IMR-90 (cell line): ENCODE data around the gene RPS26. TPM values are rescaled to one million over a fixed set of nuclear protein-coding genes. Genes with fewer than 3 reads are reported as not detected.
A peak's percentile ranks its signal among the peaks of the same experiment; 100 is the strongest.

Source experiments
- ATAC-seq: fragments of 200-7000 bp; cut with Tn5 transposase; 2 replicates; pipeline ENCODE4 v1.9.1; 2020; ENCODE audit warnings: low read depth, mild to moderate bottlenecking, moderate library complexity
- BruUV-seq: library from RNA; stranded (reverse); fragments of 400-500 nt; replicated peaks from 2 replicates; lab custom pipeline; 2021; lab: Mats Ljungman, UMichigan
- CTCF ChIA-PET: fragments of 300-600 bp; formaldehyde crosslinking; extraction: SDS; loops from one replicate; lab custom pipeline; 2021; ENCODE audit warnings: antibody characterized with exemption; lab: Yijun Ruan, JAX
- POLR2A ChIA-PET: fragments of 300-600 bp; sonication (Branson Sonifier 250); formaldehyde crosslinking; loops from one replicate; lab custom pipeline; 2022; ENCODE audit warnings: antibody characterized with exemption; ENCODE audit not compliant: unreplicated experiment; lab: Charles Lee
- DNase-seq: peaks from one replicate; pipeline ENCODE4 v3.0.0; 2013
- H2AFZ ChIP-seq: replicated peaks from 2 replicates; pipeline ENCODE3; 2013; ENCODE audit warnings: low read length, mild to moderate bottlenecking; ENCODE audit not compliant: poor library complexity
- H2AK5ac ChIP-seq: 2 replicates; pipeline ENCODE4 v1.6.1; 2013; ENCODE audit warnings: low read depth, low read length, inconsistent platforms
- H2AK9ac ChIP-seq: replicated peaks from 2 replicates; pipeline ENCODE3; 2013; ENCODE audit warnings: mild to moderate bottlenecking, low read depth, low read length, moderate library complexity; ENCODE audit not compliant: poor library complexity
- H2BK120ac ChIP-seq: 2 replicates; pipeline ENCODE4 v1.6.1; 2013; ENCODE audit warnings: low read depth, low read length, inconsistent platforms
- H2BK15ac ChIP-seq: 3 replicates; pipeline ENCODE4 v1.6.1; 2013; ENCODE audit warnings: low read depth, low read length, inconsistent platforms
- H2BK20ac ChIP-seq: 2 replicates; pipeline ENCODE4 v1.6.1; 2013; ENCODE audit warnings: low read depth, mild to moderate bottlenecking, inconsistent platforms, low read length, moderate library complexity
- H2BK5ac ChIP-seq: 2 replicates; pipeline ENCODE4 v1.6.1; 2013; ENCODE audit warnings: mild to moderate bottlenecking, low read depth, low read length, inconsistent platforms; ENCODE audit not compliant: poor library complexity, severe bottlenecking
- H3K14ac ChIP-seq: replicated peaks from 2 replicates; pipeline ENCODE4 v1.6.1; 2013; ENCODE audit warnings: low read depth, low read length, inconsistent platforms
- H3K18ac ChIP-seq: 2 replicates; pipeline ENCODE4 v1.6.1; 2013; ENCODE audit warnings: low read depth, low read length, control low read depth
- H3K23ac ChIP-seq: 2 replicates; pipeline ENCODE4 v1.6.1; 2013; ENCODE audit warnings: low read depth, low read length, inconsistent platforms
- H3K27ac ChIP-seq: 2 replicates; pipeline ENCODE4 v1.5.1; 2013; ENCODE audit warnings: mild to moderate bottlenecking, control low read depth, low read length; ENCODE audit not compliant: insufficient read depth
- H3K27me3 ChIP-seq: 2 replicates; pipeline ENCODE4 v1.6.1; 2013; ENCODE audit warnings: low read length; ENCODE audit not compliant: control insufficient read depth, insufficient read depth
- H3K36me3 ChIP-seq: 2 replicates; pipeline ENCODE4 v1.6.1; 2013; ENCODE audit warnings: low read length, mixed read lengths; ENCODE audit not compliant: control insufficient read depth, insufficient read depth
- H3K4ac ChIP-seq: 2 replicates; pipeline ENCODE4 v1.6.1; 2013; ENCODE audit warnings: low read depth, low read length, inconsistent platforms
- H3K4me1 ChIP-seq: 2 replicates; pipeline ENCODE4 v1.6.1; 2013; ENCODE audit warnings: low read length, mixed read lengths; ENCODE audit not compliant: control insufficient read depth, insufficient read depth
- H3K4me2 ChIP-seq: 2 replicates; pipeline ENCODE4 v1.6.1; 2013; ENCODE audit warnings: low read depth, mild to moderate bottlenecking, control low read depth, low read length, moderate library complexity
- H3K4me3 ChIP-seq: 2 replicates; pipeline ENCODE4 v1.5.1; 2013; ENCODE audit warnings: low read depth, mild to moderate bottlenecking, control low read depth, low read length, moderate library complexity; ENCODE audit not compliant: insufficient read depth
- H3K56ac ChIP-seq: 2 replicates; pipeline ENCODE4 v1.6.1; 2013; ENCODE audit warnings: low read length, inconsistent platforms; ENCODE audit not compliant: insufficient read depth; ENCODE audit errors: extremely low read depth
- H3K79me1 ChIP-seq, 2 experiments: 2 replicates each; pipeline ENCODE4 v1.6.1; 2013; ENCODE audit warnings: low read length in 2 of 2, inconsistent platforms in 1 of 2, low read depth in 1 of 2
- H3K9ac ChIP-seq: 2 replicates; pipeline ENCODE4 v1.6.1; 2013; ENCODE audit warnings: low read depth, low read length, control low read depth
- H3K9me1 ChIP-seq: 2 replicates; pipeline ENCODE4 v1.6.1; 2013; ENCODE audit warnings: low read length, inconsistent platforms; ENCODE audit not compliant: insufficient read depth
- H3K9me3 ChIP-seq: 2 replicates; pipeline ENCODE4 v1.6.1; 2013; ENCODE audit warnings: low read length; ENCODE audit not compliant: control insufficient read depth, insufficient read depth
- H4K20me1 ChIP-seq: 2 replicates; pipeline ENCODE4 v1.6.1; 2013; ENCODE audit warnings: low read length, inconsistent platforms; ENCODE audit not compliant: insufficient read depth
- H4K5ac ChIP-seq: 2 replicates; pipeline ENCODE4 v1.6.1; 2013; ENCODE audit warnings: mild to moderate bottlenecking, low read depth, low read length, control low read depth
- H4K8ac ChIP-seq, 2 experiments: 2 replicates each; pipeline ENCODE4 v1.6.1; 2013; ENCODE audit warnings: low read depth in 2 of 2, low read length in 2 of 2, control low read depth in 1 of 2, inconsistent platforms in 1 of 2
- H4K91ac ChIP-seq: 2 replicates; pipeline ENCODE4 v1.6.1; 2013; ENCODE audit warnings: low read depth, low read length, inconsistent platforms; ENCODE audit not compliant: insufficient read depth
- BHLHE40 ChIP-seq: fragments of 150-350 bp; IDR thresholded peaks from 2 replicates; pipeline ENCODE4 v1.6.1; 2016; ENCODE audit warnings: mild to moderate bottlenecking, low read depth, low read length
- CEBPB ChIP-seq: IDR thresholded peaks from 2 replicates; pipeline ENCODE4 v1.6.1; 2012; ENCODE audit warnings: low read depth, low read length, improper control_type of control experiment
- CHD1 ChIP-seq: IDR thresholded peaks from 2 replicates; pipeline ENCODE4 v1.6.1; 2012; ENCODE audit warnings: low read depth, low read length, improper control_type of control experiment
- FOS ChIP-seq: fragments of 150-350 bp; IDR thresholded peaks from 2 replicates; pipeline ENCODE4 v1.6.1; 2016; ENCODE audit warnings: low read depth, low read length
- MAFK ChIP-seq: IDR thresholded peaks from 2 replicates; pipeline ENCODE4 v1.6.1; 2012; ENCODE audit warnings: low read depth, low read length, improper control_type of control experiment
- MAZ ChIP-seq: IDR thresholded peaks from 2 replicates; pipeline ENCODE4 v1.6.1; 2012; ENCODE audit warnings: low read depth, mild to moderate bottlenecking, low read length, improper control_type of control experiment, moderate library complexity, borderline replicate concordance
- MXI1 ChIP-seq: IDR thresholded peaks from 2 replicates; pipeline ENCODE4 v1.6.1; 2012; ENCODE audit warnings: low read depth, mild to moderate bottlenecking, low read length, moderate library complexity, borderline replicate concordance
- NFE2L2 ChIP-seq: fragments of 150-350 bp; IDR thresholded peaks from 2 replicates; pipeline ENCODE4 v1.6.1; 2016; ENCODE audit warnings: low read depth, mild to moderate bottlenecking, low read length
- POLR2A ChIP-seq: IDR thresholded peaks from 2 replicates; pipeline ENCODE4 v1.6.1; 2012; ENCODE audit warnings: mild to moderate bottlenecking, low read depth, low read length
- RAD21 ChIP-seq: IDR thresholded peaks from 2 replicates; pipeline ENCODE4 v1.6.1; 2012; ENCODE audit warnings: low read length, improper control_type of control experiment
- RCOR1 ChIP-seq: IDR thresholded peaks from 2 replicates; pipeline ENCODE4 v1.6.1; 2012; ENCODE audit warnings: mild to moderate bottlenecking, low read length, improper control_type of control experiment; ENCODE audit not compliant: insufficient replicate concordance
- RFX5 ChIP-seq: IDR thresholded peaks from 2 replicates; pipeline ENCODE4 v1.8.0; 2012; ENCODE audit warnings: low read depth, mild to moderate bottlenecking, low read length, moderate library complexity
- SMC3 ChIP-seq: fragments of 150-350 bp; IDR thresholded peaks from 2 replicates; pipeline ENCODE4 v1.6.1; 2016; ENCODE audit warnings: low read depth, mild to moderate bottlenecking, antibody characterized with exemption, low read length, moderate library complexity
- USF2 ChIP-seq: fragments of 150-350 bp; IDR thresholded peaks from 2 replicates; pipeline ENCODE4 v1.6.1; 2017; ENCODE audit warnings: mild to moderate bottlenecking, antibody characterized with exemption, low read length, low read depth
- WGBS, 2 experiments: methylation state at CpG; one replicate each; pipeline versions ENCODE4 v1.1.5 to v1.1.7; 2013; ENCODE audit warnings: missing lambda C conversion rate in 2 of 2; ENCODE audit not compliant: insufficient read length in 1 of 2; ENCODE audit errors: extremely low coverage in 2 of 2; 5-methylcytosine and 5-hydroxymethylcytosine counted together
- dilution Hi-C: fragments of 300-500 bp; cut with HindIII; formaldehyde crosslinking; loops from one replicate; pipeline ENCODE4 v1.14.3; 2018; ENCODE audit warnings: low sequenced_read_pairs; ENCODE audit not compliant: unreplicated experiment
- in situ Hi-C: fragments of 300-500 bp; cut with MboI; formaldehyde crosslinking; loops from 3 replicates; pipeline ENCODE4 v1.14.3; 2019; ENCODE audit warnings: low sequenced_read_pairs, inconsistent platforms, mixed read lengths
- intact Hi-C: fragments of 100-400 bp; cut with micrococcal nuclease; formaldehyde crosslinking; loops from 2 replicates; pipeline ENCODE4 v1.10.0; 2022
- polyA plus RNA-seq, 3 experiments: library from polyadenylated mRNA; depleted of rRNA; stranded (reverse); fragments of >200 nt; gene quantifications; 2 replicates each; pipeline ENCODE4 v1.2.3, GENCODE V29; 2012; ENCODE audit warnings: low replicate concordance in 1 of 3
- total RNA-seq: library from RNA; depleted of rRNA; stranded (reverse); fragments of >200 nt; gene quantifications from 2 replicates; pipeline ENCODE4 v1.2.3, GENCODE V29; 2012
- TF ChIP-seq, protein P1 (sequence below): conservative IDR thresholded peaks from 2 replicates; pipeline ENCODE4 v1.5.1; 2012; ENCODE audit warnings: mild to moderate bottlenecking, low read depth, low read length, improper control_type of control experiment

Gene RPS26
- total and polyA plus RNA-seq, 2 of the 4 experiments (the other 2 are of a cell fraction) = 307 to 1,824 TPM

- no peak within 1 kb of the TSS; the same call in 1 of the 2 replicates for H2BK20ac ChIP-seq
- 0 out of 2 replicates have a peak within 1 kb of the TSS, but pooled peaks have one; percentile 61 for H3K14ac ChIP-seq
- CTCF ChIA-PET = interaction anchor here (0.6 to 1.4 kb wide), 5 partner anchors 10 to 38 kb away, joined by 3 to 4 read pairs (median 3); partner anchors contain the start of genes RPL41 and ZC3H10
- peak within 1 kb of the TSS; percentile 76; the same call in 1 of the 2 replicates for H3K4ac ChIP-seq
- H3K9ac ChIP-seq = peak within 1 kb of the TSS; percentile 66; the same call in 1 of the 2 replicates
- WGBS, 2 experiments = 2% methylated on average over 19 of the region's 59 CpGs; no CpG with 5 or more reads in 1 of the 2 experiments
- H3K9me3 ChIP-seq = no peaks in the 10 kb centered on the region
- no peak within 1 kb of the TSS for H3K56ac ChIP-seq
- H2AK9ac ChIP-seq = peak within 1 kb of the TSS; percentile 86
- BruUV-seq = no TSS peak
- in situ Hi-C loops = no loop called here
- H3K4me2 ChIP-seq = peak within 1 kb of the TSS; percentile 96
- H2AFZ ChIP-seq = peak within 1 kb of the TSS; percentile 100
- peak within 1 kb of the TSS; percentile 47; the same call in 1 of the 2 replicates for H3K27ac ChIP-seq
- DNase-seq (peak; percentile 81), ATAC-seq (peak; percentile 89)
- H2BK5ac ChIP-seq = peak within 1 kb of the TSS; percentile 49
- no peak within 1 kb of the TSS for H2AK5ac ChIP-seq
- H3K9me1 ChIP-seq = 0 out of 2 replicates have a peak, but pooled peaks cover 3% of the 10 kb centered on the region
- peak within 1 kb of the TSS in 1 of 2 experiments; percentile 90; a peak in 2 of 4 replicates for H4K8ac ChIP-seq
- H4K20me1 ChIP-seq = no peaks in the 10 kb centered on the region; the same call in 1 of the 2 replicates
- dilution Hi-C loops = no loop called here
- H3K23ac ChIP-seq = peak within 1 kb of the TSS; percentile 84; the same call in 1 of the 2 replicates
- H3K27me3 ChIP-seq = peaks cover 38% of the 10 kb centered on the region
- H3K4me1 ChIP-seq = peaks cover 4% of the 10 kb centered on the region; the same call in 1 of the 2 replicates
- H3K79me1 ChIP-seq = no peaks in the 10 kb centered on the region
- POLR2A ChIA-PET = no interaction called here
- no peak within 1 kb of the TSS for H4K5ac ChIP-seq
- no peak within 1 kb of the TSS for H3K18ac ChIP-seq
- no peak within 1 kb of the TSS; the same call in 1 of the 2 replicates for H2BK120ac ChIP-seq
- H3K36me3 ChIP-seq = no peaks in the 10 kb centered on the region
- H2BK15ac ChIP-seq = no peak within 1 kb of the TSS; the same call in 2 of the 3 replicates
- intact Hi-C loops = loop anchor here (1.0 to 2.0 kb wide), 2 partner anchors 24 to 33 kb away; partner anchors contain the start of gene PA2G4
- peak within 1 kb of the TSS; percentile 67 for H3K4me3 ChIP-seq
- H4K91ac ChIP-seq = no peak within 1 kb of the TSS; the same call in 1 of the 2 replicates
- TF ChIP-seq MXI1 (peak; percentile 81), SMC3 (no peak), RCOR1 (no peak), RFX5 (no peak), USF2 (no peak), BHLHE40 (peak; percentile 58; the same call in 1 of the 2 replicates), NFE2L2 (no peak), CHD1 (no peak), MAFK (no peak), POLR2A (no peak), FOS (peak; percentile 80), MAZ (peak; percentile 99), CEBPB (no peak), RAD21 (no peak)
- TF ChIP-seq, protein P1, sequence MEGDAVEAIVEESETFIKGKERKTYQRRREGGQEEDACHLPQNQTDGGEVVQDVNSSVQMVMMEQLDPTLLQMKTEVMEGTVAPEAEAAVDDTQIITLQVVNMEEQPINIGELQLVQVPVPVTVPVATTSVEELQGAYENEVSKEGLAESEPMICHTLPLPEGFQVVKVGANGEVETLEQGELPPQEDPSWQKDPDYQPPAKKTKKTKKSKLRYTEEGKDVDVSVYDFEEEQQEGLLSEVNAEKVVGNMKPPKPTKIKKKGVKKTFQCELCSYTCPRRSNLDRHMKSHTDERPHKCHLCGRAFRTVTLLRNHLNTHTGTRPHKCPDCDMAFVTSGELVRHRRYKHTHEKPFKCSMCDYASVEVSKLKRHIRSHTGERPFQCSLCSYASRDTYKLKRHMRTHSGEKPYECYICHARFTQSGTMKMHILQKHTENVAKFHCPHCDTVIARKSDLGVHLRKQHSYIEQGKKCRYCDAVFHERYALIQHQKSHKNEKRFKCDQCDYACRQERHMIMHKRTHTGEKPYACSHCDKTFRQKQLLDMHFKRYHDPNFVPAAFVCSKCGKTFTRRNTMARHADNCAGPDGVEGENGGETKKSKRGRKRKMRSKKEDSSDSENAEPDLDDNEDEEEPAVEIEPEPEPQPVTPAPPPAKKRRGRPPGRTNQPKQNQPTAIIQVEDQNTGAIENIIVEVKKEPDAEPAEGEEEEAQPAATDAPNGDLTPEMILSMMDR = peak; percentile 19; the same call in 1 of the 2 replicates
Observed at GRCh38 chr12:56079723-56080555, 38.2 kb downstream of the RPS26 start, which contains the start of gene ERBB3. Gene ERBB3, plus strand, starts transcription at chr12:56080165. Its CDS starts 136 bp downstream, at chr12:56080301.
